Right cardiac atrium (tissue), 5 donors: ENCODE results near the gene SPINDOC. TPM values are rescaled to one million over a fixed set of nuclear protein-coding genes. Genes with fewer than 3 reads are reported as not detected.
"Not testable (repeated sequence)": the region's sequence is repeated elsewhere in the genome, so short reads cannot be mapped to it uniquely, and the experiment has no call there.

ENCODE experiments used
- ATAC-seq, 2 donors: fragments of 200-7000 bp; cut with Tn5 transposase; one replicate each; pipeline versions ENCODE4 v1.8.0 to v1.9.1; 2020; ENCODE audit warnings: moderate library complexity in 2 of 2, mild to moderate bottlenecking in 1 of 2
- DNase-seq, 3 donors: peaks; one replicate each; pipeline ENCODE4 v3.0.0-alpha.2; 2020
- H3K27ac ChIP-seq: one replicate; pipeline ENCODE4 v1.5.1; 2013; ENCODE audit warnings: mild to moderate bottlenecking, low read length, control low read depth, moderate library complexity
- H3K27me3 ChIP-seq: one replicate; pipeline ENCODE4 v1.6.1; 2013; ENCODE audit not compliant: control insufficient read depth, insufficient read depth
- H3K4me1 ChIP-seq: one replicate; pipeline ENCODE4 v1.6.1; 2013; ENCODE audit warnings: low read length; ENCODE audit not compliant: control insufficient read depth, insufficient read depth
- H3K4me3 ChIP-seq: one replicate; pipeline ENCODE4 v1.5.1; 2013; ENCODE audit warnings: low read length, control low read depth
- H3K9me3 ChIP-seq: one replicate; pipeline ENCODE4 v1.6.1; 2013; ENCODE audit warnings: low read length; ENCODE audit not compliant: control insufficient read depth
- WGBS: extraction: QIAGEN DNeasy Blood & Tissue Kit; methylation state at CpG from one replicate; pipeline ENCODE4 v1.1.7; 2013; 5-methylcytosine and 5-hydroxymethylcytosine counted together
- intact Hi-C, 4 donors: fragments of 100-400 bp; cut with DNase I; formaldehyde crosslinking; loops; one replicate each; pipeline versions ENCODE4 v1.11.0 to v1.14.0; 2022 to 2023
- polyA plus RNA-seq: library from polyadenylated mRNA; stranded (reverse); fragments of 200-250 nt; gene quantifications from one replicate; pipeline ENCODE4 v1.2.3, GENCODE V29; 2013
- total RNA-seq, 4 donors: library from RNA; stranded (reverse); fragmentation: NEBNext Ultra II Directional; extraction: Animal tissue kit (Norgen Biotek cat#: 25700); gene quantifications; one replicate each; pipeline ENCODE4 v1.2.1, GENCODE V29; 2021
- donor health status: healthy with polysubstance abuse.
- donor health status: DM: no; HTN: yes; CAD: no.
- donor health status: DM: no; HTN: no; CAD: no.
- donor health status: DM: no; HTN: yes; CAD: no; lungs with severe emphysema.
- donor health status: DM: yes; HTN: yes; CAD: no.

The SPINDOC gene
- total and polyA plus RNA-seq, 5 donors = 12.8 to 18.8 (median 16.8) TPM

DNA sequence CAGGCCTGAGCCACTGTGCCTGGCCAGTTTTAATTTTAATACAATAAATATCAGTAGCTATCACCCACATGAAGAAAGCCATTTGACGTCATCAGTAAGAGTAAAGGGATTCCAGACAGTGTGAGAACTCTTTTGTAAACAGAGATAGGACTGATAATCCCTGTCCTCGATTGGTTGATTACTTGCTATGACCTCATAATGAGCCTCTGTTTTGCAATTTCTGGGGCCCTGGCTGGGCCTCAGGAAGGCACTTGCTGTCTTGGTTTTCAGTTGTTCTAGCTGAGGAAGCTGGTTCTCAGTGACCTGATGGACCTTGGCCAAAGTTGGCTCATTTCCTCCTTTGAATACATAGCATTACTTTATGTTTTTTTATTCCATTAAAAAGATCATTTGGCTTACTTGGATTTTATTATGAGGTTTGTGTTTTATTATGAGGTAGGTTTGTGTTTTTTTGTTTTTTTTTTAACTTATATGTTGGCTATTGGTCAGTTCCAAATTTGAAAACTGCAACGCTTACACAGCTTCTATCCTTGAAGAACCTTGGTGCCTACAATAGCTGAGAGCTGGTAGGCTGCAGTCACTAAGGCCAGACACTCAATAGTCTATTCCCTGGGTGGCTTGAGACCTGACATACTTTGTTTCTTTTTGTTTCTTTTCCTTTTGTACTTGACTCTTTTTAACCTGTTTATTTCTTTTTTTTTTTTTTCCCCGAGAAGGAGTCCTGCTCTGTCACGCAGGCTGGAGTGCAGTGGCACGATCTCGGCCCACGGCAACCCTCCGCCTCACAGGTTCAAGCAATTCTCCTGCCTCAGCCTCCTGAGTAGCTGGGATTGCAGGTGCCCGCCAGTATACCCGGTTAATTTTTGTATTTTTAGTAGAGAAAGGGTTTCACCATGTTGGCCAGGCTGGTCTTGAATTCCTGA lies 45.6 kb downstream of the SPINDOC start:
- DNase-seq (peak; percentile 44 to 74 (median 72)), ATAC-seq (peak; percentile 76 to 88)
- peaks cover 2% of the 10 kb centered on the region for H3K4me1 ChIP-seq
- no peak overlapping the region for H3K4me3 ChIP-seq
- no peaks in the 10 kb centered on the region for H3K27me3 ChIP-seq
- H3K27ac ChIP-seq = no peak overlapping the region
- H3K9me3 ChIP-seq = no peaks in the 10 kb centered on the region
- intact Hi-C loops = no loop called here
- 77% methylated on average over 11 of the region's 11 CpGs for WGBS

DNA sequence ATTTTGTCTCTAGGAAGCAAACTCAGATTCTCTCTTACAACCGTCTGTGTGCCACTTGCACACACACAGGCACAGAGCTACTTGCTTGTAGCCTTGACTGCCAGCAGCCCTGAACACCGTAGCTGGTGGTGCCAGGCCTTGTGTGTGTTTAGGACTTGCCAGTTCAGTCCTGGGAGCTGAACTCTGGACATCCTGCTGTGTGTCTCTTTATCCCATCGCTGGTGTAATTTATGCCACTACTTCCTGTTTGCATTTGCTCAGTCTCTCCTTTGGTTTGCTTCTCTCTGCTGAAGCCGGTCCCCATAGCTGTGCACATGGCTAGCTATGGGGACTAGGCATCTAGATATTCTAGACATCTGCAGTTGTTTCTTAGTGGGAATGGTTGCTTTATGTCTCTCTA lies 49.7 kb downstream of the SPINDOC start:
- intact Hi-C loops = no loop called here
- WGBS = 45% methylated on average over 4 of the region's 4 CpGs
- H3K27ac ChIP-seq = no peak overlapping the region
- ATAC-seq = no peak
- no peaks in the 10 kb centered on the region for H3K27me3 ChIP-seq
- no peaks in the 10 kb centered on the region for H3K9me3 ChIP-seq
- no peak for DNase-seq
- no peak overlapping the region for H3K4me3 ChIP-seq
- peaks cover 2% of the 10 kb centered on the region for H3K4me1 ChIP-seq

DNA sequence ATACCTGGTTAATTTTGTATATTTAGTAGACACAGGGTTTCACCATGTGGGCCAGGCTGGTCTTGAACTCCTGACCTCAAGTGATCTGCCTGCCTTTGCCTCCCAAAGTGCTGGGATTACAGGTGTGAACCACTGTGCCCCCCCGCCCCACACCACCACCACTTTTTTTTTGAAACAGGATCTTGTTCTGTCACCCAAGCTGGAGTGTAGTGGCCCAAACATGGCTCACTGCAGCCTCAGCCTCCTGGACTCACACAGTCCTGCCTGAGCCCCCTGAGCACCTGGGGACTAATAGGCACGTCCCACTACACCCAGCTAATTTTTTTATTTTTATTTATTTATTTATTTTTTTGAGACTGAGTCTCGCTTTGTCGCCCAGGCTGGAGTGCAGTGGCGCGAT lies 50.4 kb downstream of the SPINDOC start:
- ATAC-seq, intact Hi-C loops, H3K9me3 ChIP-seq, H3K27ac ChIP-seq, H3K4me1 ChIP-seq, H3K27me3 ChIP-seq, DNase-seq, H3K4me3 ChIP-seq: not testable (repeated sequence)
- 98% methylated on average over 6 of the region's 6 CpGs for WGBS

DNA sequence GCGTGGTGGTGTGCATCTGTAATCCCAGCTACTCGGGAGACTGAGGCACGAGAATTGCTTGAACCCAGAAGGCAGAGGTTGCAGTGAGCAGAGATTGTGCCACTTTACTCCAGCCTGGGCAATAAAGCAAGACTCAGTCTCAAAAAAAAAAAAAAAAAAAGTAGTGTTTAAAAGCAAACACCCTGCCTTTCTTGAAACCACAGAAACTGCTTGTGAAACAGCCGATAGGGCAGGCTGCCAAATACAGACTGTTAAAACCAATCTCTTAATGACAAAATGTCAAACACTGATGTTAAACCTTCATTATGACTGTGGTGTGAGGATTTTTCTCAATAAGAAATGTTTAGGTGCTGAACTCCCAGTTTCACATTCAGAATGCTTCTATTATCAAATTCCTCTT lies 53.0 kb downstream of the SPINDOC start:
- H3K4me3 ChIP-seq = no peak overlapping the region
- H3K27ac ChIP-seq = no peak overlapping the region
- peaks cover 13% of the 10 kb centered on the region for H3K4me1 ChIP-seq
- intact Hi-C loops = no loop called here
- H3K27me3 ChIP-seq = no peaks in the 10 kb centered on the region
- DNase-seq (peak; percentile 68 to 85 (median 68)), ATAC-seq (no peak)
- no peaks in the 10 kb centered on the region for H3K9me3 ChIP-seq
- WGBS = 58% methylated on average over 4 of the region's 4 CpGs

GRCh38 chr11:63867511-63867910 lies 54.3 kb downstream of the SPINDOC start:
- H3K9me3 ChIP-seq = no peaks in the 10 kb centered on the region
- WGBS = 93% methylated on average over 4 of the region's 4 CpGs
- no peak overlapping the region for H3K4me3 ChIP-seq
- peaks cover 18% of the 10 kb centered on the region for H3K4me1 ChIP-seq
- intact Hi-C loops = no loop called here
- H3K27ac ChIP-seq = no peak overlapping the region
- H3K27me3 ChIP-seq = no peaks in the 10 kb centered on the region
- ATAC-seq (no peak), DNase-seq (no peak)

DNA sequence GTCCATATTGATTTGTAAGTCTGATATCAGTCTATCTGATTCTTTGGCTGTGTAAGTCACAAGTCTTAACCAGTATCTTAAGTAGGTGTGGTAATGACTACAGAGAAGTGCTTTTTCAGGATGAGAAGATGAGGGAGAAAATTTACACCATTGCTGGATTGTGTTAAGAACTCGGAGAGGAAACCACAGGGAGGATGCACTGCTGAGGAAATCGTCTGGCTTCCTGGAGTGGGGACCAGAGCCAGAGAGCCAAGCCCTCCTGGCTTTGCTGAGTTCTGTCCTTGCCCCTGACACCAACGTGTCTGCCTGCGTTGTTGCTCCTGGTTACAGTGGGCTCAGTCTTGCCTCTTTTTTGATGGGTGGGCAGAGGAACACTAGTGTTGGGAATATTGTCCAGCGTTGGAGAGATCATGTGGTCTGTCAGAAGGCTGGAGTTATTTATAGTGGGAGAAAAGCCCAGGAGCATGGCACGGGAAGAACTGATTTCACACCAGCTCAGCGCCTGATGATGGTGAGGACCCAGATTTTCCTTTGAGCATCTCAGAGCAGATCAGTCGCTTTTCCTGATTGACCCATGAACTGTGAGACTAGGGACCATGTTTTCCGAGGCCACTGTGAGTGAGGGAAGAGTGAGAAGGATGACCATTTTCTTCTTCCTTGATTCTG lies 55.3 kb downstream of the SPINDOC start:
- H3K4me3 ChIP-seq = no peak overlapping the region
- H3K27me3 ChIP-seq = no peaks in the 10 kb centered on the region
- H3K9me3 ChIP-seq = no peaks in the 10 kb centered on the region
- peaks cover 22% of the 10 kb centered on the region for H3K4me1 ChIP-seq
- 35% methylated on average over 9 of the region's 9 CpGs for whole genome bisulfite sequencing
- no peak overlapping the region for H3K27ac ChIP-seq
- intact Hi-C loops = no loop called here
- ATAC-seq (no peak), DNase-seq (peak in 1 of 3 donors; percentile 67)

GRCh38 chr11:63869171-63869591 lies 55.9 kb downstream of the SPINDOC start:
- H3K27ac ChIP-seq = no peak overlapping the region
- no peaks in the 10 kb centered on the region for H3K9me3 ChIP-seq
- ATAC-seq (no peak), DNase-seq (no peak)
- H3K4me1 ChIP-seq = peaks cover 22% of the 10 kb centered on the region
- 83% methylated on average over 7 of the region's 7 CpGs for WGBS
- no peak overlapping the region for H3K4me3 ChIP-seq
- H3K27me3 ChIP-seq = no peaks in the 10 kb centered on the region
- intact Hi-C loops = no loop called here

DNA sequence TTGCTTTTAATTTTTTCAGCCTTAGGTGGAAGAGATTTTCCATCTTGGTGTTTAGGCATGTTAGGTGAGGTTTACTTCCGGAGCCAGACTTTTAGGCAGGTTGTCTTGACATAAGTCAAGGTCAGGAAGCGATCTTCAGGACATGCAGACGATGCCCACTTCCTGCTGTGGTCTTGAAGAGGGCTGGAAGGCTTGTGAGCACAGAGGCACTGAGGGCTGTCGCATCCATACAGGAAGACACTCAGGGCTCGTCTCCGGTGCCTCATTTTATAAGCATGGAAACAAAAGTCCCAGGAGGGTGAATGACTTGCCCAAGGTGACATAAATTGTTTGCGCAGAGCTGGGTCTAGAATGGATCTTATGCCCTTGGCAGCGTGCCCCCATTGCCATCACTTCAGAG lies 56.4 kb downstream of the SPINDOC start:
- Histone ChIP-seq H3K4me1 (peaks cover 24% of the 10 kb centered on the region), H3K9me3 (no peaks in the 10 kb centered on the region), H3K27me3 (no peaks in the 10 kb centered on the region), H3K4me3 (no peak overlapping the region), H3K27ac (no peak overlapping the region)
- WGBS = 63% methylated on average over 8 of the region's 8 CpGs
- no peak for DNase-seq
- intact Hi-C loops = no loop called here
- ATAC-seq = no peak

DNA sequence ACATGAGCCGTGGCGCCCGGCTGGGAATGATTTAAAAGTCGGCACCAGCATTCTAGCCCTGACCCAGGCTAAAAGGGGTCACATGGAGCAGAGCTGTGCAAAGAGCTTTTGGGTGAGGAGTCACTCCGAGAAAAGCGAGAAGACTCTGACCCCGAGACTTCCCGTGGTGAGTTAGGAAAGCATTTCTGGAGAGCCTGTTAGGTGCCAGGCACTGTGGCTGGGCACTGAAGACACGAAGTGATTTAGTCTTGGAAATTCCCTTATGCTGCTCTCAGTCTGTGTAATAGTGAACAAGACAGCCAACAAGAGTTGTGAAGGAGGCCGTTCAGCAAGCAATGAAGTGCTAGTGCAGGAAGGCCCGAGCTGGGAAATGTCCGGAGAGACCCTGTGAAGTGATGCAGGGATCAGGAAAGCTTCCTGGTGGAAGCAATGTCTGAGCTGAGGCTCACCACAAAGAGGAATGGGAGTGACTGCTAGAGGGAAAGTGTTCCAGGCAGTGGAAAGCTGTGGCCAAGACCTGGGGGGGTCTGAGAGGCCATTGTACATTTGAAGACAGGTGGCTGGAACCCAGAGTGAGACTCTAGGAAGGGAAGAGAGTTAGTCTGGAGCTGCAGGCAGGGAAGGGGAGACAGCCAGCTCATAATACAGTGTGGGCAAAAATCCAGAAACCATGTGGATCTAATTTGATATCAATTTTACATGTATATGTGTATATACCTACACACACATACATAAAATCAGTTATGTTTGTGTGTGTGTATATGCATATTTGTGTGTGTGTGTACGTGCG lies 57.3 kb downstream of the SPINDOC start:
- Histone ChIP-seq H3K27me3 (no peaks in the 10 kb centered on the region), H3K27ac (peak overlapping the region; percentile 33), H3K4me3 (no peak overlapping the region), H3K9me3 (no peaks in the 10 kb centered on the region), H3K4me1 (peaks cover 30% of the 10 kb centered on the region)
- ATAC-seq (no peak), DNase-seq (no peak)
- intact Hi-C loops = no loop called here
- 62% methylated on average over 14 of the region's 14 CpGs for WGBS

DNA sequence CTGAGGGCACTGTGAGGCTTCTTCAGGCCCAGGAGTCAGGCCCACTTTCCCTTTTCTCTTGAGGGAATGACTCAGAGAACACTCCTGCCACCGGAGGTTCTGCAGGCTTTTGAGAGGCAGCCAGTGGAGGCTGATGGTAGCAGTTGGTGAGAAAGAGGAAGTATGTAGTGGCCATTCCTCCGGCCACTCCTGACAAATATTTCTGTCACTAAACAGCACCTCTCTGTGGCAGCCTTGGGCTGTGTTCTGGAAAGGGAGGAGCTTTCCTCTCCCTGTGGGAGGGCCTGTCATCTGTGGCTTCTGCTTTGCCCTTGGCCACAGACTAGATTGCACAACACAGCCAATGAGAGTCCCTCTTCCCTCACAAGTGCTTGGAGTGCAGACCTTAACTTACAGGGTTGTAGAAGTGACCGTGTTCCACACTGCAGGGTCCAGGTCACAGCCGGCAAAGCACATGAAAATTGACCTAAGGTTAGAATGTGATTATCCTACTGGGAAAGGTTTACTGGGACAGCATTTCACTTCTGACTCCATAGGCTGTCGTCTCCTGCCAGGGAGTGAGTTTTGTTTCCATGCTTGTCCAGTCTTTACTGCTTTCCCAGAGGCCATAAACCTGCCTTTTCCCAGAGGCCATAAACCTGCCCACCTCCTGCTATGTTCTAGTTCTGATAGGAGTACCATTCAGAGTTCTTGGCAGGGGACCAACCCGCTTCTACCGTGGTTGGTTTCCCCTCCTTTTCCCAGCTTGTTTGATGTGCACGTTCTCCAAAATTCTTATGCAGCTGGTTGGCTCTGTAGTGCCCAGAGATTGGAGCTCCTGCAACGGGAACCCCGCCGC lies 58.9 kb downstream of the SPINDOC start:
- DNase-seq = peak; percentile 83 to 89 (median 87)
- 10% methylated on average over 11 of the region's 11 CpGs for WGBS
- Histone ChIP-seq H3K4me3 (no peak overlapping the region), H3K9me3 (no peaks in the 10 kb centered on the region), H3K27me3 (no peaks in the 10 kb centered on the region), H3K27ac (peak overlapping the region; percentile 87), H3K4me1 (peaks cover 35% of the 10 kb centered on the region)
- peak; percentile 96 for ATAC-seq
- intact Hi-C loops = no loop called here
